NCI-H2196 (cell line): ENCODE measurements around the gene GSAP.

ENCODE experiments used
- DNase-seq: peaks from one replicate; lab custom pipeline; 2025; ENCODE audit not compliant: unreplicated experiment; lab: John Stamatoyannopoulos, UW

Gene GSAP

GRCh38 chr7:77438131-77438530 lies 22.0 kb upstream of the GSAP start:
- no peak for DNase-seq

GRCh38 chr7:77434570-77435275 lies 18.6 kb upstream of the GSAP start:
- DNase-seq: no peak

GRCh38 chr7:77433901-77434300 lies 17.8 kb upstream of the GSAP start:
- no peak for DNase-seq

DNA sequence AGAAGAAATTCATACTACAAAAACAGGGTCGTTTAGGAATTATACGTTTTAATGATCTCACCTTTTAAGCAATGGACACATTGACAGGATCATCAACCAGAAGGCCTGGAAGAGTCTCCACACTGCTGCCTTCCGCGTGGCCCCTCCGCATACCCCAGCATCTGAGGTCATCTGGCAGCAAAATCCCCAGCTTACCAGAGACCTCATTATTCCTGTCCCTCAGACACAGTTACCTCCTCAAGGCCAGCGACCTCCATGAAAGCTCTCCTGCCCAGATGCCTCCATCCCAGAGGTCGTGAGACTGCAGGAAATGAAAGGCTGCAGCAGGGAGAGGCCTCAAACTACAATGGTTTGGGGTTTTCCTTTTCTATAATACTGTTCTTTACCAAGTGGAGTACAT lies 14.8 kb upstream of the GSAP start:
- no peak for DNase-seq

- DNase-seq: no peak
Measured at GRCh38 chr7:77428777-77429231, 12.7 kb upstream of the GSAP start.

DNA sequence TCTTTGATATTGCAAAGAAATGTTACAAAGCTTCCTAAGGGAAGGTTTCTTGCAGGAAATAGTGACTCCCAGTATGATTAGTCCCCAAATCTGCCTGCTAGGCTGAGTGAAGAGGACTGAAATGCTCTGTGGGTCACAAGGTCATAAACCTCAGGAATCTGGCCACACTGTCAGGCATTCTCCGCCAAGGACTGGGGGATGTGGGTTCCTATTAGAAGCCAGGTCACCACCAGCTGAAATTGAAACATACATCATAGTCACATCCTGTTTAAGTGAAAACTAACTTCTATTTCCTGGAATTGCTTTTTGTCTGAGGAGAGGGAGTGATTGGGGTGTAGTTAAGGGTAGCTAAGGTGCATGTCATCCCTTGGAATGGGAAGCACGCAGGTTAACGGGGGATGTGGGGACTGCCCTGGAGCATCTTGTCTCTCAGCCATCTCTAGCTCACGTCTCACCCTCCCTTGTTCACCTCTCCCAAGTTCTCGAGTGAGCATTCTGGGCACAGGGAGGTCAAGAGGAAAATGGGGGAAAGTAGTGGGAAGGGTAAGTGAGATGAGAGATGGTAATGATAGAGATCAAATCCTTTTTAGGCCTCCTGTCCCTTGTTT lies 12.0 kb upstream of the GSAP start:
- no peak for DNase-seq

DNA sequence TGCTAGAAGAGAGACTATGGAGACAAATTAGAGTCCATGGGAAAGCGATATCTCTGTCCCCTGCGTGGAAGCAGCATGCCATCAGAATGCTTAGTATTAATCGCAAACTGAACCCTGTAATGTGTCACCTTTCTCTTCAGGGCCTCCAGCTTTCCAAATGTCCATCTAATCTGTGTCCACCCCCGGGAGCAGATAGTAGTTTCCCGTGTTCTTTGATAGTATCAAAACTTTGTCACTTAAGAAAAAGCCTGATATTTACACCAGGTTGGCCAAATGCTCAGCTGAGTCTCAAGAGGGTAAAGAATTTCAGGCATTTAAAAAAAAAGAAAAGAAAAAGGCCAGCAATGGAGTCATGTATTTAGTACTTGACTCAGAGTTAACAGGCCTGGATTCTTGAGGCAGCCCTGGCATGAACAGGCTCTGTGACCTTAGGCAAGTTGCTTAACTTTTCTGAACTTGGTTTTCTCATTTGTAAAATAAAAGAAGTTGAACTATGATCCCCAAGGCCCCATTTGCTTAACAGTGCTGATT lies 10.4 kb upstream of the GSAP start:
- DNase-seq: no peak

DNA sequence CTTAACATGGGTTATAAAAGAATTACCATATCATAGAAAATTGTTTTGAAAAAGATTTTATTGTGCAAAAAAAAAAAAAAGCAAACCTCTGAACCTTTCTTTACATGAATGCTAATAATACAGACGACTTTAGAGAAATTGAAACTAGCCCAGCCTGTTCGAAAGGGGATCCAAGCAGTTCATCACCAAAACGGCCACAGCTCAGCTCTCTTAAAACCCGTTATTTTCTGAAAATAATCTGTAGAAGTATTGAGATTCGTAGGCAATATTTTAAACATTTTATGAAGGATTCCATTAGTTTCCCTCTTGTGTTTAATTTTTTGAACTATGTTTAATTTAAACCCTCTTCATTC lies 9.9 kb upstream of the GSAP start:
- DNase-seq: no peak

- no peak for DNase-seq
Measured at GRCh38 chr7:77425101-77426051, 9.2 kb upstream of the GSAP start.

GRCh38 chr7:77422500-77422899 lies 6.4 kb upstream of the GSAP start:
- DNase-seq: no peak

DNA sequence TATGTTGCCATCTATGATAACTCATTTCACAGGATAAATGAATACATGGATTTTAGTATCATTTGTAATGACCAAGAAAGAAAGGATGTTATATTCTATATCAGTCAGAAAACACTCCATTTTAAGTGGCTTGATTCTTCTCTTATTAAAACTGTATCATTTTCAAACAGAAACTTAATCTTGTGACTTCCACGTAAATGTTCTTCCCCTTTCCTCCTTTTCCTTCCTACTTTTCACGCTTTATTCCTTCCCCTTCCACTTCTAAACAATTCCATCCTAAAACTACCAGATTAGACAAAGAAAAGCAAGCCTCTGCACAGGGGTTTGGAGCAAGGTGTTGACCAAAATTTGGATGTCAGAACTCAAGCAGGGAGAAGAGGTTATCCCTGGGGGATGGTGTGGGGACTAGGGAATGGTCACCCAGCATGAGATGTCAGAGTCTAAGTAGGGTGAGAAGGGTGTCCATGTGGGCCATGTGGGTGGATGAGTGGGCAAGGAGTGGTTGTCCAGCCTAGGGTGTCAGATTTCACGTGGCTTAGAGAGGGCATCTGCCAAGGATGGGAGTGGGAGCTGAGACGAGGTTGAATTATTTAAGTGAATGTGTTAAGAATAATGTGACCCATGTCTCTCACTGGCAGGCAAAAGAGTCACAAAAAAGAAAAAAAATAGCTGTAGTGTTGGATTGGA lies 5.0 kb upstream of the GSAP start:
- DNase-seq: no peak

GRCh38 chr7:77420438-77420837 lies 4.3 kb upstream of the GSAP start:
- no peak for DNase-seq

GRCh38 chr7:77419102-77419501 lies 3.0 kb upstream of the GSAP start:
- no peak for DNase-seq

DNA sequence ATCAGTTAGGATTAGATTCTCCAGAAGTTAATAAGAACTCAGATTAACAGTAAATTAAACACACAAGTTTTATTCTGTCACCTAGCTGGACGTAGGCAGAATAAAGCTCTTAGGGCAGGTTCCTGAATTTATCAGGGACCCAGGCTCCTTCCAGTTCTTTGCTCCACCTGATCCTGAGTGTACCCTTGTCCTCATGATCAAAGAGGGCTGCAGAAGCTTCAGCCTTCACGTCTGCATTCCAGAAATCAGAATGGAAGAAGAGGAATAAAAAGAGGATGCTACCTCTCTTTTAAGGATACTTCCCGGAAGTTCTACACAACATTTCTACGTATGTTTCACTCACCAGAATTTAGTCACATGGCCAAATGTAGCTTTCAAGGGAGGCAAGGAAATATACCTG lies 1.7 kb upstream of the GSAP start:
- DNase-seq: no peak

DNA sequence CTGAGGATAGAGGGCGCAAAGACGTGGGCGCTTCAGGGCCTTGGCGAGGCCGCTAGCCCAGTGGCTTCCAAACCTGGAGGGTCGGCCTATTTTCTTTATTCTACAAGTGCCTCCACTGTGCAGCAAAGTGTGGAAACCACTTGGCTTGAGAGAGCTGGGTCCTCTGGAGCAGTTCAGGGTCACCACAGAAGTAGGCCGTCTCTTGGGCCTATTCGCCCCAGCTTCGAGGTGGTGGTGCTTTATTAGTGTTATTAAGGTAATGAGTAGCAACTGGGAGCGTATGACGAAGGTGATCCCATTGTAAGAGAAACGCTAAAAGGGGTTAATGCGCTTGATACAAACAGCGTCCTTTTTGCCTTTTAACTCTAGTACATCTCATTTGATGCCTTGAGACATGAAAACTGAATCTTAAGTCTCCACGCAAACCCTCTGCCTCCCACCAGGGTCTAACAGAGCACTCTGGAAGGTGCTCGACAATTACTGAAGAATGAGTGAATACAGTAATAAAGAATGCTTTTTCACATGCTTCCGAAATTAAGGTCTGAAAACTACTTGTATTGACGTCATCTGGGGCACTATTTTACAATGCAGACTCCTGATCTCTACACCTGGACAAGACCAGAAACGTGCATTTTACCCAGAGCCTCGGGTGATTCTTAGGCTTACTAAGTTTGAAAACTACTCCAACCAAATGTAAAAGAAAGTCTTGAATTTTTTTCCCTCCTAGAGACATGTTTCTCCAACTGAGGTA lies 647 bp upstream of the GSAP start:
- DNase-seq: peak; percentile 46

GRCh38 chr7:77415476-77415822 lies 700 bp downstream of the GSAP start:
- no peak for DNase-seq

DNA sequence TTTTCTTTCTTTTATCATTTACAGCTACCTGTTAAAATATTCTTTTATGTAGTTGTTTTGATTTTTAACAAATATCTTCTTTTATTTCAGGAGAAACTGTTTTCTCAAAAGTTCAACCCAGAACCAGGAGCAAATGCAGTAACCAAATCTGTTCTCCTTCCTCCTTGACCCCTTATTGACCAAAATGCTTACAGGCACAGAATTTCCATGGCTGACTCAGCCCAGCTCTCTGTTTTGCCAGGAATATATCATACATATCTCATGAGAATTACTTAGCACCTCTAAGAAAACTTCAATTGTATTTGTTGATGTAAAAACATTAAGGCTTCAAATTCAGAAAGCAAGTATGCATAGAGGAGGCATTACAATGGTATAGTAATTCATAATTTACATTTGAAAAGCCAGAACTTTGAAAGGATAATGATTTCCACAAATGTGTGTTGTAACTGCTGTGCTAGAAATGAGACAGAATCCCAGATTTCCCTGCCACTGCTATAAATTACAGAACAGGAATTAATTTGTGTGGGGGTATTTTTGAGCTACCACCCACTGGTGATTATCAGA lies 2.2 kb downstream of the GSAP start:
- DNase-seq: no peak

GRCh38 chr7:77413128-77413527 lies 3.0 kb downstream of the GSAP start:
- no peak for DNase-seq

GRCh38 chr7:77409739-77410547 lies 6.2 kb downstream of the GSAP start:
- no peak for DNase-seq
